ENCODE data around the gene FOXO3B.
"Not testable (repeated sequence)": the region's sequence is repeated elsewhere in the genome, so short reads cannot be mapped to it uniquely, and the experiment has no call there.

Gene FOXO3B

GRCh38 chr17:18650094-18650493 lies 32.0 kb downstream of the FOXO3B start:
- not testable (repeated sequence) for DNase-seq (ENCODE audit: low spot score)

GRCh38 chr17:18644291-18644690 lies 37.8 kb downstream of the FOXO3B start, which contains the start of gene TBC1D28:
TSS of gene TBC1D28 (minus strand) at chr17:18644391. CDS start at chr17:18641352, 3,039 bp downstream.
- not testable (repeated sequence) for DNase-seq (ENCODE audit: low spot score)

- not testable (repeated sequence) for DNase-seq (ENCODE audit: low spot score)
Measured at GRCh38 chr17:18643124-18643523, 39.0 kb downstream of the FOXO3B start.

- DNase-seq (ENCODE audit: low spot score) = not testable (repeated sequence)
Measured at GRCh38 chr17:18638357-18638756, 43.8 kb downstream of the FOXO3B start.

- not testable (repeated sequence) for DNase-seq (ENCODE audit: low spot score)
Measured at GRCh38 chr17:18636237-18636636, 45.9 kb downstream of the FOXO3B start.

GRCh38 chr17:18635773-18636172 lies 46.3 kb downstream of the FOXO3B start:
- DNase-seq (ENCODE audit: low spot score) = not testable (repeated sequence)

GRCh38 chr17:18634550-18635263 lies 47.4 kb downstream of the FOXO3B start:
- not testable (repeated sequence) for DNase-seq (ENCODE audit: low spot score)
